PC-3 (cell line): ENCODE data around the gene CARS1. TPM values are rescaled to one million over a fixed set of nuclear protein-coding genes. Genes with fewer than 3 reads are reported as not detected.

Source experiments
- ATAC-seq: fragments of 200-7000 bp; cut with Tn5 transposase; 2 replicates; pipeline ENCODE4 v1.9.1; 2020; ENCODE audit warnings: mild to moderate bottlenecking, moderate library complexity
- BruUV-seq: library from RNA; stranded (reverse); fragments of 400-500 nt; replicated peaks from 2 replicates; lab custom pipeline; 2021; lab: Mats Ljungman, UMichigan
- CTCF ChIA-PET: fragments of 300-600 bp; sonication (Branson Sonifier 250); formaldehyde crosslinking; loops from one replicate; lab custom pipeline; 2022; ENCODE audit warnings: antibody characterized with exemption; lab: Charles Lee
- POLR2A ChIA-PET: fragments of 300-600 bp; sonication (Branson Sonifier 250); formaldehyde crosslinking; loops from one replicate; lab custom pipeline; 2022; ENCODE audit warnings: antibody characterized with exemption; ENCODE audit not compliant: unreplicated experiment; lab: Charles Lee
- DNase-seq: peaks from one replicate; pipeline ENCODE4 v3.0.0-alpha.2; 2015
- H2AFZ ChIP-seq: fragments of 300-600 bp; sonication (generic); 2 replicates; pipeline ENCODE4 v1.6.0; 2016; ENCODE audit warnings: antibody characterized with exemption, low read length
- H3F3A ChIP-seq: fragments of 300-600 bp; sonication (generic); one replicate; pipeline ENCODE4 v1.6.0; 2017; ENCODE audit warnings: antibody characterized with exemption, low read length, control low read depth, mild to moderate bottlenecking; ENCODE audit not compliant: unreplicated experiment
- H3K27ac ChIP-seq: fragments of 300-600 bp; sonication (generic); 2 replicates; pipeline ENCODE4 v1.5.1; 2016; ENCODE audit warnings: mild to moderate bottlenecking, low read length
- H3K27me3 ChIP-seq: fragments of 300-600 bp; sonication (generic); 2 replicates; pipeline ENCODE4 v1.6.1; 2016; ENCODE audit warnings: low read length, mixed read lengths
- H3K36me3 ChIP-seq: fragments of 300-600 bp; sonication (generic); 2 replicates; pipeline ENCODE4 v1.6.1; 2016; ENCODE audit warnings: low read depth, mixed run types, low read length, mixed read lengths
- H3K4me1 ChIP-seq: fragments of 300-600 bp; sonication (generic); 2 replicates; pipeline ENCODE4 v1.5.1; 2016; ENCODE audit warnings: low read length; ENCODE audit not compliant: insufficient read depth
- H3K4me2 ChIP-seq: fragments of 300-600 bp; sonication (generic); 2 replicates; pipeline ENCODE4 v1.6.0; 2016; ENCODE audit warnings: low read length
- H3K4me3 ChIP-seq: fragments of 300-600 bp; sonication (generic); 2 replicates; pipeline ENCODE4 v1.5.1; 2016; ENCODE audit warnings: mild to moderate bottlenecking, low read length, mixed read lengths
- H3K79me2 ChIP-seq: fragments of 300-600 bp; sonication (generic); 2 replicates; pipeline ENCODE4 v1.6.1; 2017; ENCODE audit warnings: low read length, mixed read lengths
- H3K9ac ChIP-seq: fragments of 300-600 bp; sonication (generic); 2 replicates; pipeline ENCODE4 v1.6.0; 2016; ENCODE audit warnings: mild to moderate bottlenecking, low read length
- H3K9me2 ChIP-seq: fragments of 300-600 bp; sonication (generic); replicated peaks from 2 replicates; pipeline ENCODE4 v1.6.1; 2016; ENCODE audit warnings: mixed run types, low read length, mixed read lengths
- H3K9me3 ChIP-seq: fragments of 300-600 bp; sonication (generic); 2 replicates; pipeline ENCODE4 v1.6.1; 2016; ENCODE audit warnings: low read length, mixed read lengths
- H4K20me1 ChIP-seq: fragments of 300-600 bp; sonication (generic); 2 replicates; pipeline ENCODE4 v1.6.1; 2016; ENCODE audit warnings: low read length, mixed read lengths
- EZH2 ChIP-seq: fragments of 300-600 bp; sonication (generic); IDR thresholded peaks from one replicate; pipeline ENCODE4 v1.6.1; 2017; ENCODE audit warnings: antibody characterized with exemption, mild to moderate bottlenecking, low read length; ENCODE audit not compliant: unreplicated experiment
- EZH2phosphoT487 ChIP-seq: fragments of 300-600 bp; sonication (generic); IDR thresholded peaks from 2 replicates; pipeline ENCODE4 v1.6.1; 2018; ENCODE audit warnings: mild to moderate bottlenecking, antibody characterized with exemption, low read length, borderline replicate concordance
- intact Hi-C: fragments of 100-400 bp; cut with micrococcal nuclease; formaldehyde crosslinking; loops from 2 replicates; pipeline ENCODE4 v1.9.0; 2023
- total RNA-seq: library from RNA; depleted of rRNA; stranded (reverse); fragments of >200 nt; gene quantifications from 2 replicates; pipeline ENCODE4 v1.2.3, GENCODE V29; 2014
- TF ChIP-seq, protein P1 (sequence below): fragments of 300-600 bp; sonication (generic); conservative IDR thresholded peaks from 2 replicates; pipeline ENCODE4 v1.5.1; 2017; ENCODE audit warnings: antibody characterized with exemption, low read depth, mild to moderate bottlenecking, low read length

The CARS1 gene
- total RNA-seq, 1 experiment from 2014 or later: 39.7 TPM

GRCh38 chr11:2989551-2989950, 67.7 kb downstream of the CARS1 start:
- no peak overlapping the region for H3K27ac ChIP-seq
- no peaks in the 10 kb centered on the region for H3K9me2 ChIP-seq
- BruUV-seq: no TSS peak
- H3F3A ChIP-seq: no peaks in the 10 kb centered on the region
- peaks cover 39% of the 10 kb centered on the region for H4K20me1 ChIP-seq
- peak overlapping the region; percentile 99 for H3K9ac ChIP-seq
- CTCF ChIA-PET: no interaction called here
- no peak for ATAC-seq
- H3K4me3 ChIP-seq: peak overlapping the region; percentile 94
- POLR2A ChIA-PET: no interaction called here
- TF ChIP-seq EZH2 (no peak), EZH2phosphoT487 (no peak)
- TF ChIP-seq, protein P1, sequence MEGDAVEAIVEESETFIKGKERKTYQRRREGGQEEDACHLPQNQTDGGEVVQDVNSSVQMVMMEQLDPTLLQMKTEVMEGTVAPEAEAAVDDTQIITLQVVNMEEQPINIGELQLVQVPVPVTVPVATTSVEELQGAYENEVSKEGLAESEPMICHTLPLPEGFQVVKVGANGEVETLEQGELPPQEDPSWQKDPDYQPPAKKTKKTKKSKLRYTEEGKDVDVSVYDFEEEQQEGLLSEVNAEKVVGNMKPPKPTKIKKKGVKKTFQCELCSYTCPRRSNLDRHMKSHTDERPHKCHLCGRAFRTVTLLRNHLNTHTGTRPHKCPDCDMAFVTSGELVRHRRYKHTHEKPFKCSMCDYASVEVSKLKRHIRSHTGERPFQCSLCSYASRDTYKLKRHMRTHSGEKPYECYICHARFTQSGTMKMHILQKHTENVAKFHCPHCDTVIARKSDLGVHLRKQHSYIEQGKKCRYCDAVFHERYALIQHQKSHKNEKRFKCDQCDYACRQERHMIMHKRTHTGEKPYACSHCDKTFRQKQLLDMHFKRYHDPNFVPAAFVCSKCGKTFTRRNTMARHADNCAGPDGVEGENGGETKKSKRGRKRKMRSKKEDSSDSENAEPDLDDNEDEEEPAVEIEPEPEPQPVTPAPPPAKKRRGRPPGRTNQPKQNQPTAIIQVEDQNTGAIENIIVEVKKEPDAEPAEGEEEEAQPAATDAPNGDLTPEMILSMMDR: no peak
- intact Hi-C loops: loop anchor here (5.0 kb wide), 1 partner anchor 228 kb away; the partner anchor contains the start of gene MRGPRG
- no peaks in the 10 kb centered on the region for H3K27me3 ChIP-seq
- H3K36me3 ChIP-seq: peaks cover 13% of the 10 kb centered on the region; the same call in 1 of the 2 replicates
- H3K79me2 ChIP-seq: peaks cover 73% of the 10 kb centered on the region
- H3K9me3 ChIP-seq: no peaks in the 10 kb centered on the region
- H2AFZ ChIP-seq: no peak overlapping the region
- peak overlapping the region; percentile 95 for H3K4me2 ChIP-seq
- DNase-seq: no peak
- H3K4me1 ChIP-seq: peaks cover 23% of the 10 kb centered on the region

DNA sequence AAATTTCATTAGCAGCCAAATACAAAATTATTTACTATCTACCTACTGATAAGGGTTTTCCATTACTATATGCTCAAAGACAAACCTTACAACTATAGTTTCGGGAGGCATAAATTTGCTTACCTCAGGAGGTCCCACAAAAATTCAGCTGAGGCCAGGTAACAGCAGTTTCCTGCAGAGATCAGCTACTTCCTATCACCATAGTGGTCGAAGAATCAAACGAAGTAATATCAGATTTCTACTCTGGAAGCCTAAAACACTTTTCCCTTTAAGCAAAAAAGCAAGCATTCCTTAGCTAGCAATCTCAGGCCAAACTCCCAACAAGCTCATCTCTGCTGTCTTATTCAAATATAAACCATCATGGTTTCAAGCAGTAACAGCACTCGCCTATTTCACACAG, 68.2 kb downstream of the CARS1 start:
- H3K79me2 ChIP-seq: peaks cover 79% of the 10 kb centered on the region
- no peaks in the 10 kb centered on the region for H3K9me3 ChIP-seq
- H3K4me2 ChIP-seq: peak overlapping the region; percentile 95
- peak overlapping the region; percentile 35; the same call in 1 of the 2 replicates for H3K27ac ChIP-seq
- TF ChIP-seq EZH2phosphoT487: no peak
- TF ChIP-seq, protein P1: no peak
- TF ChIP-seq EZH2: no peak
- H2AFZ ChIP-seq: no peak overlapping the region
- no TSS peak for BruUV-seq
- no peak for ATAC-seq
- no peaks in the 10 kb centered on the region for H3K27me3 ChIP-seq
- H3K36me3 ChIP-seq: peaks cover 13% of the 10 kb centered on the region; the same call in 1 of the 2 replicates
- intact Hi-C loops: loop anchor here (5.0 kb wide), 1 partner anchor 228 kb away; the partner anchor contains the start of gene MRGPRG
- H3K9ac ChIP-seq: peak overlapping the region; percentile 99
- H4K20me1 ChIP-seq: peaks cover 40% of the 10 kb centered on the region
- no peaks in the 10 kb centered on the region for H3F3A ChIP-seq
- no peak for DNase-seq
- ChIA-PET POLR2A (interaction anchor here (0.5 kb wide), 1 partner anchor 59 kb away, joined by 3 read pairs; no protein-coding TSS in a partner anchor), CTCF (no interaction called here)
- H3K4me1 ChIP-seq: peaks cover 23% of the 10 kb centered on the region
- no peaks in the 10 kb centered on the region for H3K9me2 ChIP-seq
- H3K4me3 ChIP-seq: peak overlapping the region; percentile 94
